Measurements from ENCODE around the gene UHRF1.

The UHRF1 gene

GRCh38 chr19:4993683-4994082 is 84.4 kb downstream of the UHRF1 start:
- DNase-seq = no peak

- DNase-seq = no peak
These were observed 87.4 kb downstream of the UHRF1 start for GRCh38 chr19:4996701-4997100.

GRCh38 chr19:4997297-4997696 is 88.0 kb downstream of the UHRF1 start:
- DNase-seq = no peak

GRCh38 chr19:5000120-5000611 is 90.9 kb downstream of the UHRF1 start:
- no peak for DNase-seq

- DNase-seq = peak; percentile 28
These were observed 92.3 kb downstream of the UHRF1 start for GRCh38 chr19:5001615-5002014.

GRCh38 chr19:5002143-5002542 is 92.8 kb downstream of the UHRF1 start:
- no peak for DNase-seq

GRCh38 chr19:5003781-5004180 is 94.5 kb downstream of the UHRF1 start:
- DNase-seq = no peak

- no peak for DNase-seq
These were observed 95.8 kb downstream of the UHRF1 start for GRCh38 chr19:5005096-5005495.

GRCh38 chr19:5006201-5006600 is 96.9 kb downstream of the UHRF1 start:
- DNase-seq = no peak

- DNase-seq = no peak
These were observed 97.5 kb downstream of the UHRF1 start for GRCh38 chr19:5006821-5007220.

All from CD4-positive, alpha-beta T cell treated with Interleukin-21 for 1 hour (primary cell).